Loucy (cell line): ENCODE results near the gene ARHGEF17.

Experiments used
- H2AFZ ChIP-seq: fragments of 200-600 bp; sonication (generic); 2 replicates; pipeline ENCODE4 v1.6.0; 2016; ENCODE audit warnings: antibody characterized with exemption, mild to moderate bottlenecking, low read length, moderate library complexity
- H3F3A ChIP-seq: fragments of 200-600 bp; 2 replicates; pipeline ENCODE4 v1.6.0; 2016; ENCODE audit warnings: antibody characterized with exemption, low read depth, mild to moderate bottlenecking
- H3K27me3 ChIP-seq: fragments of 200-600 bp; sonication (generic); 2 replicates; pipeline ENCODE4 v1.6.1; 2014; ENCODE audit warnings: low read length, mild to moderate bottlenecking; ENCODE audit not compliant: insufficient read depth, poor library complexity, severe bottlenecking
- H3K36me3 ChIP-seq: fragments of 200-600 bp; sonication (generic); 2 replicates; pipeline ENCODE4 v1.6.1; 2016; ENCODE audit warnings: low read length; ENCODE audit not compliant: insufficient read depth
- H3K4me1 ChIP-seq: fragments of 200-600 bp; sonication (generic); 2 replicates; pipeline ENCODE4 v1.5.1; 2014; ENCODE audit warnings: low read length, mild to moderate bottlenecking; ENCODE audit not compliant: insufficient read depth, poor library complexity, severe bottlenecking
- H3K4me2 ChIP-seq: fragments of 200-600 bp; sonication (generic); 2 replicates; pipeline ENCODE4 v1.6.0; 2014; ENCODE audit warnings: antibody characterized with exemption, low read length, low read depth, mild to moderate bottlenecking; ENCODE audit not compliant: poor library complexity, severe bottlenecking
- H3K4me3 ChIP-seq: fragments of 200-600 bp; sonication (generic); 2 replicates; pipeline ENCODE4 v1.5.1; 2014; ENCODE audit warnings: low read length, mild to moderate bottlenecking, mixed read lengths; ENCODE audit not compliant: poor library complexity, severe bottlenecking
- H3K79me2 ChIP-seq: fragments of 200-600 bp; sonication (generic); 2 replicates; pipeline ENCODE4 v1.6.1; 2014; ENCODE audit warnings: low read length; ENCODE audit not compliant: insufficient read depth
- H3K9ac ChIP-seq: fragments of 200-600 bp; sonication (generic); 2 replicates; pipeline ENCODE4 v1.6.0; 2014; ENCODE audit warnings: mild to moderate bottlenecking, low read depth, low read length, moderate library complexity; ENCODE audit not compliant: poor library complexity, severe bottlenecking
- H3K9me2 ChIP-seq: fragments of 200-600 bp; sonication (generic); replicated peaks from 2 replicates; pipeline ENCODE4 v1.6.1; 2016; ENCODE audit warnings: low read depth, low read length, mixed read lengths
- H3K9me3 ChIP-seq: fragments of 200-600 bp; sonication (generic); 2 replicates; pipeline ENCODE4 v1.6.1; 2014; ENCODE audit warnings: mild to moderate bottlenecking, antibody characterized with exemption, low read length, low read depth; ENCODE audit not compliant: insufficient read depth
- H4K20me1 ChIP-seq: fragments of 200-600 bp; sonication (generic); 2 replicates; pipeline ENCODE4 v1.6.0; 2014; ENCODE audit warnings: antibody characterized with exemption, low read length, mild to moderate bottlenecking; ENCODE audit not compliant: insufficient read depth, poor library complexity, severe bottlenecking
- EZH2phosphoT487 ChIP-seq: fragments of 200-600 bp; IDR thresholded peaks from 2 replicates; pipeline ENCODE4 v1.6.1; 2018; ENCODE audit warnings: antibody characterized with exemption, mild to moderate bottlenecking, moderate library complexity, borderline replicate concordance
- TF ChIP-seq, protein P1 (sequence below): fragments of 200-600 bp; sonication (generic); conservative IDR thresholded peaks from 2 replicates; pipeline ENCODE4 v1.5.1; 2014; ENCODE audit warnings: mild to moderate bottlenecking, antibody characterized with exemption, low read length

The ARHGEF17 gene

GRCh38 chr11:73291781-73292524, 16.1 kb upstream of the ARHGEF17 start:
- Histone ChIP-seq H3K4me1 (peaks cover 17% of the 10 kb centered on the region), H2AFZ (no peak overlapping the region), H3K27me3 (no peaks in the 10 kb centered on the region), H4K20me1 (no peaks in the 10 kb centered on the region), H3K9ac (no peak overlapping the region), H3K9me2 (no peaks in the 10 kb centered on the region), H3K4me3 (no peak overlapping the region), H3K9me3 (no peaks in the 10 kb centered on the region), H3K36me3 (no peaks in the 10 kb centered on the region), H3K4me2 (no peak overlapping the region), H3K79me2 (no peaks in the 10 kb centered on the region), H3F3A (no peaks in the 10 kb centered on the region)
- no peak for TF ChIP-seq EZH2phosphoT487
- TF ChIP-seq, protein P1, sequence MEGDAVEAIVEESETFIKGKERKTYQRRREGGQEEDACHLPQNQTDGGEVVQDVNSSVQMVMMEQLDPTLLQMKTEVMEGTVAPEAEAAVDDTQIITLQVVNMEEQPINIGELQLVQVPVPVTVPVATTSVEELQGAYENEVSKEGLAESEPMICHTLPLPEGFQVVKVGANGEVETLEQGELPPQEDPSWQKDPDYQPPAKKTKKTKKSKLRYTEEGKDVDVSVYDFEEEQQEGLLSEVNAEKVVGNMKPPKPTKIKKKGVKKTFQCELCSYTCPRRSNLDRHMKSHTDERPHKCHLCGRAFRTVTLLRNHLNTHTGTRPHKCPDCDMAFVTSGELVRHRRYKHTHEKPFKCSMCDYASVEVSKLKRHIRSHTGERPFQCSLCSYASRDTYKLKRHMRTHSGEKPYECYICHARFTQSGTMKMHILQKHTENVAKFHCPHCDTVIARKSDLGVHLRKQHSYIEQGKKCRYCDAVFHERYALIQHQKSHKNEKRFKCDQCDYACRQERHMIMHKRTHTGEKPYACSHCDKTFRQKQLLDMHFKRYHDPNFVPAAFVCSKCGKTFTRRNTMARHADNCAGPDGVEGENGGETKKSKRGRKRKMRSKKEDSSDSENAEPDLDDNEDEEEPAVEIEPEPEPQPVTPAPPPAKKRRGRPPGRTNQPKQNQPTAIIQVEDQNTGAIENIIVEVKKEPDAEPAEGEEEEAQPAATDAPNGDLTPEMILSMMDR = no peak

DNA sequence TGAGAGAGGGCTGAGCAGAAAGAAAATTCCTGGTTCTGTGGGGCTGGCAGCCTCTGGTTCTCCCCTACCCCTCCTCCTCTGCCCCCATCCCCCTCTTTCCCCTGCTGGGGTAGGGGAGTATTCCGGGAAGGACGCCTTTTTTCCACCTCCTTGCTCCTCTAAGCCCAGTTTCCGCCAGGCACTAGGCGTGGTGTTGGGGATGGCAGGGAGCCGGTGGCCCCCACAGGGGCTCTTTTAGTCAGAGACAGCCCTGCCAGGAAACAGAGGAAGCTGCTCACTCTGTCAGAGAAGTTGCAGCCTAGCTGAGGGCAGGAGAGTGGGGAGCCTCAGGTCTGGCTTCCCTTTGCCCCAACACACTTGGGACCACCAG, 15.6 kb upstream of the ARHGEF17 start:
- H2AFZ ChIP-seq = no peak overlapping the region
- no peak for TF ChIP-seq EZH2phosphoT487
- TF ChIP-seq, protein P1 = no peak
- no peak overlapping the region for H3K4me2 ChIP-seq
- H3K9me2 ChIP-seq = no peaks in the 10 kb centered on the region
- no peaks in the 10 kb centered on the region for H3F3A ChIP-seq
- H3K27me3 ChIP-seq = no peaks in the 10 kb centered on the region
- H3K9ac ChIP-seq = no peak overlapping the region
- no peaks in the 10 kb centered on the region for H4K20me1 ChIP-seq
- no peak overlapping the region for H3K4me3 ChIP-seq
- H3K36me3 ChIP-seq = no peaks in the 10 kb centered on the region
- H3K79me2 ChIP-seq = no peaks in the 10 kb centered on the region
- peaks cover 17% of the 10 kb centered on the region for H3K4me1 ChIP-seq
- no peaks in the 10 kb centered on the region for H3K9me3 ChIP-seq

DNA sequence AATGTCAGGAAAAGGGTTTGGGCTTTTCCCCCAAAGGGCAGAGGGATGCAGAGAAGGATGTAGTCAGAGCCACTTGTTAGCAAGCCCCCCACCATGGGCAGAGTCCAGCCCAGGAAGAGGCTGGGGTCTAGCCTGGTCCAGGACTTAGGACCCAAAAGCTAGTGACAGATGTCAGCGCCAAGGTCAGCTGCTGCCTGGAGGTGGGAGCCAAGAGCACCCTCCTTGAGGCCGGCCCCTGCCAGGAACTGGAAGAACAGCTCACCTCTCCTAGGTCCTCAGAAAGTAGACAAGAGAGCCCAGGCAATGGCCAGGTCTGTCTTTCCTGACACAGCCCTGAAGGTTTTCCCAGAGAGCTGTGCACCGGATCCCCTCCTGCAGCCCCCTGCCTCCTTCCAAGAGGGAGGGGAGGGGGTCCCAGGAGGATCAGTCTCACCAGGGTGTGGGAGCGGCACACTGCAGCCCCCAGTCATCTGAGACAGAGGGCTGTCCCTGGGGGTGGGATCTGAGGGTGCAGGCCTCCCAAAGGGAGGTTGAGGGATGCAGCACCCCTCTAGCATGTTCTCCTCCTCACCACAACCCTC, 14.6 kb upstream of the ARHGEF17 start:
- H3K9ac ChIP-seq = no peak overlapping the region
- H3K4me1 ChIP-seq = peaks cover 10% of the 10 kb centered on the region
- no peaks in the 10 kb centered on the region for H3K27me3 ChIP-seq
- H3K4me2 ChIP-seq = no peak overlapping the region
- H3K4me3 ChIP-seq = no peak overlapping the region
- no peak overlapping the region for H2AFZ ChIP-seq
- no peaks in the 10 kb centered on the region for H3K79me2 ChIP-seq
- H3K9me3 ChIP-seq = no peaks in the 10 kb centered on the region
- H3F3A ChIP-seq = no peaks in the 10 kb centered on the region
- no peaks in the 10 kb centered on the region for H4K20me1 ChIP-seq
- H3K9me2 ChIP-seq = no peaks in the 10 kb centered on the region
- H3K36me3 ChIP-seq = no peaks in the 10 kb centered on the region
- no peak for TF ChIP-seq EZH2phosphoT487
- TF ChIP-seq, protein P1 = no peak
